ENCODE measurements around the gene LEMD1. TPM values are rescaled to one million over a fixed set of nuclear protein-coding genes. Genes with fewer than 3 reads are reported as not detected.
A peak's percentile ranks its signal among the peaks of the same experiment; 100 is the strongest.
"Not testable (repeated sequence)": the region's sequence is repeated elsewhere in the genome, so short reads cannot be mapped to it uniquely, and the experiment has no call there.

LEMD1 gene
- total and polyA plus RNA-seq, 8 donors, result 0.95 to 3.7 (median 1.7) TPM; not detected in 5

GRCh38 chr1:205435578-205436573 is 14.0 kb upstream of the LEMD1 start:
- intact Hi-C loops (cut with DNase I; ENCODE audit: low total_unique reads), result no loop called here
- H3K9me3 ChIP-seq, result no peaks in the 10 kb centered on the region
- no peak overlapping the region for H3K4me3 ChIP-seq
- peaks cover 12 to 34% (median 28%) of the 10 kb centered on the region in 4 donors for H3K4me1 ChIP-seq
- H3K27me3 ChIP-seq, result peaks cover 3 to 54% (median 7%) of the 10 kb centered on the region in 3 donors
- TF ChIP-seq POLR2AphosphoS5 (IDR thresholded peaks at IDR 0.05) (no peak), CTCF (IDR thresholded peaks at IDR 0.05) (no peak), EP300 (IDR thresholded peaks at IDR 0.05) (no peak), POLR2A (IDR thresholded peaks at IDR 0.05) (no peak)
- no peak overlapping the region for H3K27ac ChIP-seq
- DNase-seq, result peak in 1 of 2 donors; percentile 71
- no peaks in the 10 kb centered on the region for H3K36me3 ChIP-seq
- 48 to 59% (median 57%) methylated on average over 9 to 11 of the region's 11 CpGs for WGBS, 5 donors

DNA sequence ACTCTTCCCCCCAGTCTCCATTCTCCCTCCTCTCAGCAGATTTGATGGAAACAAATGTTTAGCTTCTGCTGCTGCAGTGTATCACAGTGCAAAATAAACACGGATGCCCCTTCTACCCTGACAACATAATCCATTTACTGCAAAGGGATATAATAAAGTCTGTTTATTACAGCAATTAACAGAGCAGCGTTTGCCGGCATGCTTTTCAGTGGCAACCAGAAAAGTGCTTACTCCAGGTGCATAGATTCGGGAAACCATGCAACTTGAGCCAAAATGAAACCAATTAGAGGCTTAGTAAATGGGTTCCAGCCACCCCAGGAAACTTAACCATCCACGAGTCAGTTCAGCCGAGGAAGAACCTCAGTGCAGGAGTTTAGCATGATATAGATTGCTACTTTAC is 12.9 kb upstream of the LEMD1 start:
- no peaks in the 10 kb centered on the region for H3K9me3 ChIP-seq
- intact Hi-C loops (cut with DNase I; ENCODE audit: low total_unique reads), result no loop called here
- no peak for DNase-seq
- TF ChIP-seq POLR2AphosphoS5 (IDR thresholded peaks at IDR 0.05) (no peak), POLR2A (IDR thresholded peaks at IDR 0.05) (no peak), EP300 (IDR thresholded peaks at IDR 0.05) (no peak), CTCF (IDR thresholded peaks at IDR 0.05) (no peak)
- peaks cover 3 to 64% (median 7%) of the 10 kb centered on the region in 3 donors for H3K27me3 ChIP-seq
- no peak overlapping the region for H3K27ac ChIP-seq
- WGBS, 5 donors, result 64 to 77% (median 68%) methylated on average over 6 of the region's 6 CpGs
- H3K4me3 ChIP-seq, result no peak overlapping the region
- H3K4me1 ChIP-seq, result peaks cover 13 to 33% (median 24%) of the 10 kb centered on the region in 4 donors
- H3K36me3 ChIP-seq, result no peaks in the 10 kb centered on the region

DNA sequence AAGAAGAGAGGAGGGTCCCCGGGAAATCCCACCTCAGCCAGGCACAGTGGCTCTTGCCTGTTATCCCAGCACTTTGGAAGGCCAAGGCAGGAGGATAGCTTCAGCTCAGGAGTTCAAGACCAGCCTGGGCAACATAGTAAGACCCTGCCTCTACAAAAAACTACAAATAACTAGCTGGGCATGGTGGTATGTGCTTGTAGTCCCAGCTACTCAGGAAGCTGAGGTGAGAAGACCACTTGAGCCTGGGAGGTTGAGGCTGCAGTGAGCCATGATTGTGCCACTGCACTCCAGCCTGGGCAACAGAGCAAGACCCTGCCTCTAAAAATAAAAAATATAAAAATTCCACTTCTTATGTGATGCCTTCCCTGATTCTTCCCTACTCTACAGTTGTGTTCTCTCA is 10.8 kb upstream of the LEMD1 start:
- H3K9me3 ChIP-seq; H3K4me3 ChIP-seq; H3K27ac ChIP-seq; H3K36me3 ChIP-seq; DNase-seq; intact Hi-C loops (cut with DNase I; ENCODE audit: low total_unique reads): not testable (repeated sequence)
- Histone ChIP-seq H3K27me3 (peaks cover 3 to 66% (median 7%) of the 10 kb centered on the region in 3 donors), H3K4me1 (peaks cover 8 to 14% (median 10%) of the 10 kb centered on the region in 4 donors)
- WGBS, 5 donors, result 67 to 100% (median 89%) methylated on average over 1 of the region's 1 CpG

DNA sequence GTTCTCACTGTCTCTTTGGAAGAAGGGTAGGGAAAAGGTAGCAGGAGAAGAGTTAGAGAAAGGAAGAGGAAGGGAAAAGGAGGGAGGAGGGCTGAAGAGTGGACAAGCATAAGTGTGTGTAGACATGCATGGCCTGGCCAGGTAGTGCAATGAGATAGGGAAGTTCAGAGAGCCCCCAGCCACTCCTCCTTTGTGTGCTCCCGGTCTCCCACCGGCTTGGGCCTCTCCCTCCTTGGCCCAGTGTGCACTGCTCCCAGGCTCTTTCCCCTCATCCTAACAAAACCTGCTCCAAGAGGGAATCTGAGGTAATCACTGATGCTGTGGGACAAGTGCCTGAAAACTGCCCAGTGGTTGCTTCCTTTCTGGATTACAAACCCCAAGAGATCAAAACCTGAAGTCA is 10.3 kb upstream of the LEMD1 start:
- WGBS, 5 donors, result 48 to 68% (median 57%) methylated on average over 2 of the region's 2 CpGs

More for the DNA sequence above, 10.3 kb upstream of the LEMD1 start:
- intact Hi-C loops (cut with DNase I; ENCODE audit: low total_unique reads), result no loop called here
- Histone ChIP-seq H3K27me3 (peaks cover 3 to 62% (median 7%) of the 10 kb centered on the region in 3 donors), H3K27ac (no peak overlapping the region), H3K9me3 (no peaks in the 10 kb centered on the region), H3K36me3 (no peaks in the 10 kb centered on the region), H3K4me1 (peaks cover 8 to 11% (median 10%) of the 10 kb centered on the region in 4 donors), H3K4me3 (no peak overlapping the region)
- TF ChIP-seq POLR2AphosphoS5 (IDR thresholded peaks at IDR 0.05), result no peak
- no peak for TF ChIP-seq POLR2A (IDR thresholded peaks at IDR 0.05)
- no peak for TF ChIP-seq CTCF (IDR thresholded peaks at IDR 0.05)
- no peak for TF ChIP-seq EP300 (IDR thresholded peaks at IDR 0.05)
- no peak for DNase-seq

All from stomach (tissue), 9 donors.